Measurements from ENCODE around the gene ZNF624.

ZNF624 gene

GRCh38 chr17:16662936-16663335, 9.3 kb upstream of the ZNF624 start:
- no peak overlapping the region for H3K4me3 ChIP-seq (ENCODE audit: low read length)
- DNase-seq (ENCODE audit: low read depth): no peak
- no peak for TF ChIP-seq CTCF (conservative IDR thresholded peaks at IDR 0.05; ENCODE audit: low read depth, low read length)

DNA sequence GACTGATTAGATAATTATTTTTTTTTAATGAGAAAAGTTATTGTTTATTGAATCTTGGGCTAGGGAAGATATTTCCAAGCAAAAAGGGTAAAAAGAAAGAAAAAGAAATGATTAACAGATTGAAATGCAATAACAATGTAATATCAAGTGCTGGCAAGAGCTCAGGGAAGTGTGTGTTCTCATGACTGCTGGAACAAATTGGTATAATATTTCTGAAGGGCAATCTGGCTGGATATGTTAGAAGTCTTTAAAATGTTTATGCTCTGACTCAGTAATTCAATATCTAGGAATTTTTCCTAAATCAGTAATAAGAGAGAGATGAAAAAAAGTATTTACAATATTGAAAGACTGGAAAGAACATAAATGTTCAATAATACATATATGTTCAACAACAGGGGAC, 7.6 kb upstream of the ZNF624 start:
- no peak for DNase-seq (ENCODE audit: low read depth)
- H3K4me3 ChIP-seq (ENCODE audit: low read length): no peak overlapping the region

DNA sequence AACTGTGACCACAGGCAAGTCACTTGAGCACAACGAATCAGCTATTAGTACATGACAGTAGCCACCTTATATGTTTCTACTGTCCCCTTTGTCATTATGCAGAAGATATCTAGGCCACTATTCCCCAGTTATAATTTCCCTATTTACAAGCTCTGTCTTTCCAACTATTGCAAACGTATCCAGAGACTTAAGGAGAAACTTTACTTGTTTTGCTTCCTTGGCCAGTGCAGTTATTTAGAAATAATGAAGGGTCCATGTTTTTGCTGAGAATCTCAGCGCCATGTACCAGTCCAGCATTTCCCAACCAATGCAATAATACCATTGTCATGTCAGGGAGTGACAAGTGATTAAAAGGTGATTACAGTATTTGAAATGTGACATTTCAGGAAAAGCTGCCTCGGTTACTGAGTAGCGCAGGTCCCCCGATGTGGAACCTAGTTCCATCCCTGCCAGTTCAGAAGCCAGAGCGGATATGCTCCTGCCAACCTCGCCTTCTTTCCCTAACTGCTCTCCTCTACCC, 743 bp downstream of the ZNF624 start:
- no peak for TF ChIP-seq CTCF (conservative IDR thresholded peaks at IDR 0.05; ENCODE audit: low read depth, low read length)
- DNase-seq (ENCODE audit: low read depth): no peak

More for the DNA sequence above, 7.6 kb upstream of the ZNF624 start:
- TF ChIP-seq CTCF (conservative IDR thresholded peaks at IDR 0.05; ENCODE audit: low read depth, low read length): no peak

DNA sequence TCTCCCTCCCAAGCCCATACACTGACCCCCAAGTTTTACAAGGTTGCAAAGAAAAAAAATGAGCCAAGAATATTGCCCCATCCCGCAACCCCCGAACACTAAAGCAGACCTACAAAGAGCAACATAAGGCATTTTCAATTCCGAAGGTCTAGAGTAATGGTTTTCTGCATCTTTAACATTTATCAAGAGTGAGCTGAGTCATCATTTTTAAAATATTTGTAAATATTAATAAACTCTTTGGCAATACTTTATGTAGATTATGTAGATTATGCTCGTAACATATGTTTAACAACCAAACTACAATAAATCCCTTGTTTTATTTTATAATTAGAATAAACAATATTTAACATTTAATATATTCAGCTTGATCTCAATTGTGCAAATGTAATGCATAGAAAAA, 1.4 kb downstream of the ZNF624 start:
- TF ChIP-seq CTCF (conservative IDR thresholded peaks at IDR 0.05; ENCODE audit: low read depth, low read length): no peak
- no peak overlapping the region for H3K4me3 ChIP-seq (ENCODE audit: low read length)
- no peak for DNase-seq (ENCODE audit: low read depth)

More for the DNA sequence above, 743 bp downstream of the ZNF624 start:
- peak overlapping the region; percentile 71 for H3K4me3 ChIP-seq (ENCODE audit: low read length)

DNA sequence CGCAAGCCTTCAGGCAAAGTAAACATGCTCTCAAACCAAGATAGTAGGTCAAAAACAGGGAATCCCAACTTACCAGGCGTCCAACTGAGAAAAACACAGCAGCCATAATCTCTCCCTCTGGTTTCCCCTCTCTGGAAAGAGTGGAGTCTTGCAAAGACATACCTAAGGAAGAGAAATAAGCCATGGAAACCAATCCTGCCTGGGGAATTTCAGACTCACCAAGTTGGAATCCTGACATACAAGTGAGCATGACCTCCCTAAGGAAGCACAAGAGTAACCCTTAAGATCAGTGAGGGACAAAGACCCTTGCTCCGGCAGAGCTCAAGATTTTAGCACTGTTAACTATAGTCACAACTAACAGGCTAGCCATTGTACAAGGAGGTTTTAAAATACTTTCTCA, 4.1 kb downstream of the ZNF624 start:
- H3K4me3 ChIP-seq (ENCODE audit: low read length): no peak overlapping the region
- TF ChIP-seq CTCF (conservative IDR thresholded peaks at IDR 0.05; ENCODE audit: low read depth, low read length): no peak

DNA sequence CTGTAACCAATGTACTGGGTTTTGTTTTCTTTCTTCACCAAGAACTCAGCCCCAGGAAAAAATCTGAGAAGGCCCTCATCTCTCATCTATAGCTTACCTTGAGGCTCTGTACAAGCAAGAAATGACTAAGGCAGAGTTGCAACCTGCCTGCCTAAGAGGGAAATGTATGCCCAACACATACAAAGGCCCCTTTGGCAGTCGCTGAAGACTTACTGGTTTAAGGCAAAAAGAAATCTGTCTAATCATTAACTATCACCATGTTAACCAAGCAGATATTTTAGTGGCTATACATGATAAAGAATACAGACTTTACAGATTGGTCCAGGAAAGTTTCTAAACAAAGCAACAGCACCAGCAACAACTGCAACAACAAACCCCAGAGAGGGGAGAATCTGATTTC, 14.2 kb downstream of the ZNF624 start:
- no peak for DNase-seq (ENCODE audit: low read depth)
- no peak overlapping the region for H3K4me3 ChIP-seq (ENCODE audit: low read length)
- no peak for TF ChIP-seq CTCF (conservative IDR thresholded peaks at IDR 0.05; ENCODE audit: low read depth, low read length)

More for the DNA sequence above, 4.1 kb downstream of the ZNF624 start:
- DNase-seq (ENCODE audit: low read depth): no peak

DNA sequence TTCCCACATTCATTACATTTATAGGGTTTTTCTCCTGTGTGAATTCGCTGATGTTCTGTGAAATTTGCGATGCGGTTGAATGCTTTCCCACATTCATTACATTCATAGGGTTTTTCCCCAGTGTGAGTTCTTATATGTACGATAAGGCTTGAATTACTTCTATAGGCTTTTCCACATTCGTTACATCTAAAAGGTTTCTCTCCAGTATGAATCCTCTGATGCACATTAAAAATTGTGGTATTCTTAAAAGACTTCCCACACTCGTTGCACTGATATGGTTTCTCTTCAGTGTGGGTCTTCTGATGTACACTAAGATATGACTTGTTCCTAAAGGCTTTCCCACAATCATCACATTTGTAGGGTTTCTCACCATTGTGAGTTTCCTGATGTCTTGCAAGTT, 30.4 kb downstream of the ZNF624 start:
- DNase-seq (ENCODE audit: low read depth): no peak
- TF ChIP-seq CTCF (conservative IDR thresholded peaks at IDR 0.05; ENCODE audit: low read depth, low read length): no peak
- H3K4me3 ChIP-seq (ENCODE audit: low read length): no peak overlapping the region
